Measurements from ENCODE around the gene MAN2A2. TPM values are rescaled to one million over a fixed set of nuclear protein-coding genes. Genes with fewer than 3 reads are reported as not detected.

The MAN2A2 gene
- total and polyA plus RNA-seq, 9 of the 15 experiments (the other 6 are each of a cell fraction or from before 2014, with no cell fraction given): 7.3 to 151 (median 43.4) TPM

- peak; percentile 26; the same call in 1 of the 2 replicates for TF ChIP-seq SOX6 (IDR thresholded peaks at IDR 0.05)
- no peak for TF ChIP-seq ERF (CRISPR knock-in tag; IDR thresholded peaks at IDR 0.05)
- peak; percentile 93 for TF ChIP-seq REST (IDR thresholded peaks at IDR 0.05; ENCODE audit: borderline replicate concordance)
- TF ChIP-seq REST (CRISPR knock-in tag; IDR thresholded peaks at IDR 0.05; ENCODE audit: low read depth): no peak
- TF ChIP-seq ZNF77 (CRISPR knock-in tag; IDR thresholded peaks at IDR 0.05): no peak
- 0 out of 2 replicates have a peak, but pooled peaks have one; percentile 54 for TF ChIP-seq KLF16 (IDR thresholded peaks at IDR 0.05)
- TF ChIP-seq ZNF583 (CRISPR knock-in tag; IDR thresholded peaks at IDR 0.05): 0 out of 2 replicates have a peak, but pooled peaks have one; percentile 45
- no peak for TF ChIP-seq ZNF212 (CRISPR knock-in tag; IDR thresholded peaks at IDR 0.05)
- no peak for TF ChIP-seq TAF9B (IDR thresholded peaks at IDR 0.05; ENCODE audit: partially characterized antibody)
- TF ChIP-seq ZNF24 (IDR thresholded peaks at IDR 0.05): peak; percentile 60; the same call in 1 of the 2 replicates
- TF ChIP-seq ZNF592 (IDR thresholded peaks at IDR 0.05): peak; percentile 76
Observed at GRCh38 chr15:90885432-90886290, 17.4 kb upstream of the MAN2A2 start (continued).
